Stimulated activated CD8-positive, alpha-beta memory T cell treated with anti-CD3 and anti-CD28 coated beads, Interleukin-15, amount 100 ng/mL, for 48 hours (primary cell): Measurements from ENCODE around the gene CCR1.
"Not testable (repeated sequence)": the region's sequence is repeated elsewhere in the genome, so short reads cannot be mapped to it uniquely, and the experiment has no call there.

ENCODE experiments used
- DNase-seq, 2 donors: peaks; one replicate each; pipeline ENCODE4 v3.0.0-alpha.2; 2020; ENCODE audit warnings: low read depth in 2 of 2

CCR1 gene

GRCh38 chr3:46168583-46169345 is 39.3 kb downstream of the CCR1 start:
- no peak for DNase-seq

- no peak for DNase-seq
Observed at GRCh38 chr3:46163556-46164041, 44.5 kb downstream of the CCR1 start.

DNA sequence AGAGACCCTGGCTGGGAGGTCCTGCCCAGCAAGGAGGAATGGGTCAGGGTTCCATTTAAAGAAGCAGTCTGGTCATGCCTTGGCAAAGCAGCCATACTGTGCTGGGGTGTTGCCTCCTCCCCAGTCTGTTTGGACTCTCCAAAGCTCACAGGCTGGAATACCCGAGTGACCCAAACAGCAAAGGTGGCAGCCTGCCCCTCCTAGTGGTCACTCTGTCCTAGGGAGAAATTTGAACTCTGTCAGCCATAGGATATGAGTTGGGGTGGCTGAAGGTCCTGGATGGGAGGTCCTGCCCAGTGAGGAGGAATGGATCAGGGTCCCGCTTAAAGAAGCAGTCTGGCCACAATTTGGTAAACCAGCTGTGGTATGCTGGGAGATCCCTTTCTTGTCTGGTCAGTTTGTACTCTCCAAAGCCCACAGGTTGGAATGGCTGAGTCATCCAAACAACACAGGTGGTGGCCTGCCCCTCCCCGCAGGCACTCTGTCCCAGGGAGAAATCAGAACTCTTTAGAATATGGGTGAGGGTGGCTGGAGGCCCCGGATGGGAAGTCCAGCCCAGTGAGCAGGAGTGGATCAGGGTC is 45.0 kb downstream of the CCR1 start:
- DNase-seq = no peak

- DNase-seq = not testable (repeated sequence)
Observed at GRCh38 chr3:46157685-46158084, 50.4 kb downstream of the CCR1 start.

DNA sequence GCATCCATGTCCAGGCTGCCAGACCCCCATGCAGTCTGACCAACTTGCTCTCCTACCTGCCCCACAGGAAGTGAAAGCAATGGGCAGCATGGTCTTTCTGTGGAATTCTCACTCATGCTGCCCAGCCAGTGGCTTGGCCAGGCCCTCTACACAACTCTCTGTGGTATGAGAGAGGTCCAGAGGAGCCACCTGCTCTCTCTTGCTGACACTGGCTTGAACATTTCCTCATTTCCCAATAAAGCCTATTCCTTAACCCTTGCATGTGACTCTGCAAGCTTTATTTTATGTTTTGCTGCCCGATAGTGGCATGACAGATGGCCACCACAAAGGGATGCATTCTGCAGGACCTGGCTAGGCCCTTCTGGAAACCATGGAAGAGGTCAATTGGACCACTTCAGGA is 53.8 kb downstream of the CCR1 start:
- DNase-seq = no peak
